HG03354 (cell line): ENCODE results near the gene MYLIP.

Experiments used
- ATAC-seq: cut with Tn5 transposase; IDR thresholded peaks from one replicate; pipeline ENCODE4 v1.9.1; 2021; ENCODE audit warnings: mild to moderate bottlenecking; ENCODE audit not compliant: unreplicated experiment, poor library complexity, severe bottlenecking

MYLIP gene

DNA sequence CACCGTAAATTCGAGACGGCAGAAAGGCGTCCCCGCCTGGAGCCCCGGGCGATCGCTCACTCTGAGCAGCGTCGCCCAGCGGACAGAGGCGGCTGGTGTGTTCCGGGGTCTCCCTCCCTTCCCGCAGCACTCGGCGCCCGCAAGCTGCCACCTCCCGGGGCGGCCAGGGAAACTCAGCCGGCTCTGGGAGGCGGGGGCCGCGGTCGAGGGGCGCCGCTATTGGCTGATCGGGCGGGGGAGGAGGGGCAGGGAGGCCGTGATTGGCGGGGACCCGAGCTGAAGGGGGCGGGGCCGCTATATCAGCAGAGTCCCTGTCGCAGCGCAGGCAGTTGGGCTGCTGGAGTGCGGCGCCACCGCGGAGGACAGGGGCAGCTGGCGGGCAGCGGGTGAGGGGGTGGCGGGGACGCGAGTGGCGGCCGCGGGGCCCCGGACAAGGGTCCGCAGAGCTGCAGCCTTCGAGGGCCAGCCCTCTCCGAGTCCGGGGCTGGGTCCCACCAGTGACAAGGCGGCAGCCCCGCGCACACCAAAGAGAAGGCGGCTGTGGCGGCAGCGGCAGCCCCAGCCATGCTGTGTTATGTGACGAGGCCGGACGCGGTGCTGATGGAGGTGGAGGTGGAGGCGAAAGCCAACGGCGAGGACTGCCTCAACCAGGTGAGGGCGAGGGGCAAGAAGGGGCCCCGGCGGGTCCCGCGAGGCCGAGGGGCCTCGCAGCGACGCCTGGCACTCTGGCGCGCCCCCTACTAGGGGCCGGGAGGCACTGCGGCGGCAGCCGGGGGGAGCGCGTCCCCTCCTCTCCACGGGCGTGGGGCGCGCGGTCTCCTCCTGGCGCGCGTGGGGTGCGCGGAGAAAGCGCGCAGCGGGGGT lies at the start of gene MYLIP:
MYLIP (plus strand) TSS at position 328 of the 864 bp plus-strand sequence; CDS start at position 565, 237 bp downstream.
- peak; percentile 77 for ATAC-seq

DNA sequence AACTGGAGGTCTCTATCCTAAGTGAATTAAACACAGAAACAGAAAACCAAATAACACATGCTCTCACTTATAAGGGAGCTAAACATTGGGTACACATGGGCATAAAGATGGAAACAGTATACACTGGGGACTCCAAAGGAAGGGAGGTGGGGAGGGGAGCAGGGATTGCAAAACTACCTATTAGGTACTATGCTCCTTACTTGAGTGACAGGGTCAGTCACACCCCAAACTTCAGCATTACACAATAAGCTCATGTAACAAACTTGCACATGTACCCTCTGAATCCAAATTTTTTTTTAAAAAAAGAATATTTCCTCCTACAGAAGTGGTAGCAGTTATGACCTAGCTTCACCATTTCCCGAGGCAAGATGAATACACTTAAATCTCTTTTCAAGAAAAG lies 49.5 kb upstream of the MYLIP start:
- ATAC-seq: no peak

DNA sequence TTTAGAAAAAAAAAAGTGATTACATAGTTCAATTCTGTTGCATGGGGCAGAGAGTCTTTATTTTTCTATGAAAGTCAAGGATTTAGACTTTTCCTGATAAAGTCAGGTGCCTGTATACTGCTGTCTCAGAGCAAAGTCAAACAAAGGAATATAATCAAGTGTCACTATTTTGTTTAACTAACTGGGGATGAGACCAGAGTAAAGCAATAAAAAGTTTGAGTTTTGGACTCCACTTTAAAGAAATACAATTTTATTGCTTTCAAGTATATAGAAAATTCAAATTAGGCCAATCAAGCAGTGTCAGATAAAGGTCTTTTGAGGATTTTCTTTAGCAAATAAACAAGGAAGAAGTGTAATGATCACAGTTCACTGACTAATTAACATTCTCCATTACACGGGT lies 48.7 kb upstream of the MYLIP start:
- ATAC-seq: no peak

DNA sequence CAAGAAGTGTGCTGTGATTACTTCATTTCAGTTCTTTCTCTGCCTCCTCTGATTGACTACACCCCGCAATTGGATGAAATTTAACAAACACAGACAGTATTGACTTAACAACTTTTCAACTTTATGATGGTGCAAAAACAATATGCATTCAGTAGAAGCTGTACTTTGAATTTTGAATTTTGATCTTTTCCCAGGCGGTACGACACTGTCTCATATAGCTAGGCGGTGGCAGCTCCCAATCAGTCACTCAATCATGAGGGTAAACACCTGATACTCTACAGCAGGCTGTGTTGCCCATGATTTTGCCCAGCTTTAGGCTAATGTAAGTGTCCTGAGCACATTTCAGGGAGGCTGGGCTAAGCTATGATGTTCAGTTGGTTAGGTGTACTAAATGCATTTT lies 47.6 kb upstream of the MYLIP start:
- no peak for ATAC-seq

DNA sequence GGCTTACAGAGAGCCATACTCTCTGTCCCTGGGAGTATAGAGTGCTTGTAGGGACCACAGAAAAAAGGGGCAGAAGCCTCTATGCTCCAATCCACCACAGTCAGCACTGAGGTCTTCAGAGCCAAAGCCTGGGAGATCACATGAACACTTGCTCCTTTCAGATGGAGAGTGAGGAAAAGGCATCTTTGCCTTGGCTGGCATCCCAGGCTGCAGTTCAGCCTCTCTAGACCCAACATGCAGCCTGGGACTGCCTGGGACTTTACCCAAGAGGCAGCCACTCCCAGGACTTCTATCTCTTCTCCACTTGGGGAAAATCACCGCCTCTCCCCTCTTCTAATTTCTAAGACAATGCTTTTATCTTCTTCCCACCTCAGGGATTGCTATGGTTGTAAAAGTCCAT lies 46.5 kb upstream of the MYLIP start:
- ATAC-seq: no peak

DNA sequence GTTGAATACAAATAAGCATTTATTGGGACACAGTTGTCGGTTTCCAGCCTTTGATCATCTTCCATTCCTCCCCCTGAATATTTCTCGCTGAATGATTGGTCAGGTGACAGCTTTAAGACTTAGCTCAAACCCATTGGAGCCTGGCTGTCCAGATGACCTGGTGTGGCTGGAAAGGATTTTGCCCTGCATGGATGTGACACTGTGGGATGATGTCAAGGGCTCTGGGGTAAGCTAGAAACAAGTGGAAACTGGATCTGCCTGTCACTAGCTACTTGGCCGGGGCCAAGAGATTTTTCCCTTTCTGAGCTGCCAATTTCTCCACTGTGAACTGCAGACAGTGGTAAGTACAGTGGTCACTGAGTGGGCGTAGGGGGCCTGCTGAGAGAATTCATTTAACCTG lies 41.9 kb upstream of the MYLIP start:
- no peak for ATAC-seq

DNA sequence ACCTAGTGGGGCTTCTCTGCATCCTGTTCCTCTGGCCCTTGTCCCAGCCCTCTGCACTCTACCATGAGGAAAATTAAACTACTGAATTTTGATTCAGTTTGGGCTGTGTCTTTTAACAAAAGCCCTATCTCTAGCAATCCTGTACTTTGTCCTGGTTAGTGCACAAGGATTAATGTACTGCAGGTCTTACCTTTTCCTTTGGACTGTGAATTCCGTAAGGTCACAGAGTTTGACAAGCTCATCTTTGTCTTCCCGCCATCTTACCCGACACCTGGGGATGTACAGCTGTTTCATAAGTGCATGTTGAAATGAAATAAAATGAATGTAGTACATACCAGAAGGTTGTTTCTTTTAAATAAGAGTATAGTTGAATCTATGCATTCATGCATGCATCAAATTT lies 41.5 kb upstream of the MYLIP start:
- no peak for ATAC-seq

- ATAC-seq: no peak
These were observed 40.5 kb upstream of the MYLIP start for GRCh38 chr6:16088409-16088808.

DNA sequence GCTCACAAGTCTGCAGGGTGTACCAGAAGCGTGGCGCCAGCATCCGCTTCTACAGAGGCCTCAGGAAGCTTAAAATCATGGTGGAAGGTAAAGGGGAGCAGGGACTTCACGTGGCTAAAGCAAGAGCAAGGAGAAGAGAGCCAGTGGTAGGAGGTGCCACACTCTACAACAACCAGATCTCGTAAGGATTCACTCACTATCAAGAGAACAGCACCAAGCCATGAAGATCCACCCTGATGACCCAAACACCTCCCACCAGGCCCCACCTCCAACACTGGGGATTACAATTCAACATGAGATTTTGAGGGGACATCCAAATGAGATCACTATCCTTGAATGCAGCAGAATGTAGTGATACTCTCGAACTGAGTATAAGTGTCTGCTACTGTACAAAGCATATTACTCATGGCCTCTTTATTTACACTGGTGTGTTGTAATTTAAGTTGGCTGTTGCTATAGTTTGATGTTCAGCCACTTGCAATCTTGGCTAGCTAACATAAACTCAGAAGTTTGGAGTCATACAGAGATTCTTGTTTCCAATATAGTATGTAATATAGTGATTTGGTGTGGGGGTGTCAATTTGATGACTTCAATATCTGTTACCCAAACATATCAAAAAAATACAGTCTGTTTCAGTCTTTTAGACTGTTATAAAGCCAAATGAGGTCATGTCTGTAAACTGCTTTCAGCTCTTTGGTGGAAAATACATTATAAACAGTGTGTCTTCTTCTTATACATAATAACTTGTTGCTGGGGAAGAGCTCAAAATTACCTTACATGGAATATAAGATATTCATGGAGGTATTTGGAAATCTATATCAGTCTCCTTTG lies 39.4 kb upstream of the MYLIP start:
- no peak for ATAC-seq

GRCh38 chr6:16090452-16090851 lies 38.4 kb upstream of the MYLIP start:
- ATAC-seq: no peak

GRCh38 chr6:16090920-16091319 lies 38.0 kb upstream of the MYLIP start:
- no peak for ATAC-seq

- no peak for ATAC-seq
These were observed 36.7 kb upstream of the MYLIP start for GRCh38 chr6:16092140-16092539.

GRCh38 chr6:16092990-16093389 lies 35.9 kb upstream of the MYLIP start:
- peak; percentile 71 for ATAC-seq

DNA sequence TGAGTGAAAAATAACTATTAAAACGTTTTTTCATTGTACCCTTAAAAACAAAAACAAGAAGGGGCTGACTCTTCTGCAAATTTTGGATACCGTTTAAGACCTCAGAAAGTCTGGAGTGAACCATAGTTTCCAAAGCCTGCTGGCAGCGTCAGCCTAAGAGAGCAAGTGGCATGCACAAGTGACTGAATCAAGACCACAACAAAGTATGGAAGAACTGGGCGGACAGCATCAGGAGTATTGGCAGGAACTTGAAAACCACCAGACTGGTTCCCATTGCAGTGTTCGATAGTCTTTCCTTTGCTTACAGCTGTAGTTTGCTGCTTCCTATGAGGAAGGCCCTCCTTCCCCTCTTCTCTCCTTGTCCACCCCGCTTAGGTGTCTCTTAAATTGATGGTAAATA lies 33.7 kb upstream of the MYLIP start:
- ATAC-seq: no peak

- no peak for ATAC-seq
These were observed 31.3 kb upstream of the MYLIP start for GRCh38 chr6:16097382-16098171.

DNA sequence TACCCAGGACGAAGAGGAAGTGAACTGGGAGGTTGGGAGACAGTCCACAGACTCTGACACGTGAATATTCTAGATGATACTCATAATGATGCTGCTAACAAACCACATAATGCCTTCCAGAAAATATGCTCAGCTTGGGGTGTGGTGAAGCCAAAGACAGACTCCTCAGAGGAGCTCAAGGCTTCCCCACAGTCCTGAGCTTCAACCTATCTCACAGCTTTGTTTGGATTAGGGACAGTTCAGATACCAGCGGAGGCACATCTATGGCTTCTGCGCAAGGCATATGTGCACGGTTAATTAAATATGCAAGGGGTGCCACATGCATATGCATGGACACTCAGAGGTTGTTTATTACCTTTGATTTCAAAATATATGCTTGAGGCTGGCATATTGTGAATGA lies 30.7 kb upstream of the MYLIP start:
- no peak for ATAC-seq

DNA sequence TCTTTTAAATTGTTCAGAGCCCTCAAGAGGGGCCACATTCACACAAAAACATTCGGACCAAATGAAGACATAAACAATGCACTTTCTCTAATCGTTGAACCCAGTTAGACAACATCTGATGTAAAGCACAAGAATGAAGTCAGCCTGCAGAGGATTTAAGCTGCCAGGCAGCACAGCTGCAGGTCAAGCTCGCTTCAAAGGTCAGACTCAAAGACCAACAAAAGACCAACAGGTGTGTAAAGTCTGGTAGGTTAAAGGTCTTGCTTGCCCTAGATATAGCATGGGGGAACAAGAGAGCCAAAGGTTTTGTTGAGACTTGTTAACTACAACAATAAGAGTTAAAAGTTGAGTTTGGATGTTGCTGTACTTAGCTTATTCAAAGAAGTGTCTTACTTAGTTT lies 26.7 kb upstream of the MYLIP start:
- no peak for ATAC-seq

DNA sequence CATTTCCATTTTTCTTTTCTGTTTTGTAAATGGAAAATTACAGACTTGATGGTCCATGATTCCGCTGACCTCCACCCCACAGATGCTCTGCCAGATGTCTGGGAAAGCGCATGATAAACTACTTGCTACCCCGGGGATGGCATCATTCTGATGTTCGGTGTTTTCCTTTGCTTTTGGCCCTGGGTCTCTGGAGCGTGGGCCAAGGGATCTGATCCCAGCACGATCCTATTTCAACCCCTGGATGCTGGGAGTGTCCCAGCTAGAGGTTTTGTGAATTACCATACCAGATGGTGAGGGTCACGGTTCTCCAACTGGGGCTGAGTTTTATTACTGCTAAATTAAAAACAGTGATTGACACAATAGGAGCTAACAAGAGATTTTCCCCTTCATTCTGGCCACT lies 25.2 kb upstream of the MYLIP start:
- ATAC-seq: no peak

- ATAC-seq: no peak
These were observed 24.1 kb upstream of the MYLIP start for GRCh38 chr6:16104624-16105433.
